Lower lobe of right lung (tissue), 2 donors: ENCODE data around the gene THSD4. TPM values are rescaled to one million over a fixed set of nuclear protein-coding genes. Genes with fewer than 3 reads are reported as not detected.

Experiments used
- ATAC-seq, 2 donors: fragments of 200-7000 bp; cut with Tn5 transposase; one replicate each; pipeline ENCODE4 v1.9.1; 2020 to 2022; ENCODE audit warnings: mild to moderate bottlenecking in 2 of 2, moderate library complexity in 2 of 2
- DNase-seq: peaks from one replicate; pipeline ENCODE4 v3.0.0-alpha.2; 2020
- H3K27ac ChIP-seq: fragments of 200-600 bp; one replicate; pipeline ENCODE4 v1.8.0; 2022
- H3K27me3 ChIP-seq: fragments of 200-600 bp; one replicate; pipeline ENCODE4 v1.8.0; 2022; ENCODE audit warnings: low read depth
- H3K36me3 ChIP-seq: fragments of 200-600 bp; one replicate; pipeline ENCODE4 v1.8.0; 2022; ENCODE audit warnings: mild to moderate bottlenecking
- H3K4me1 ChIP-seq: fragments of 200-600 bp; one replicate; pipeline ENCODE4 v1.8.0; 2022
- H3K4me3 ChIP-seq: fragments of 200-600 bp; one replicate; pipeline ENCODE4 v1.8.0; 2022; ENCODE audit warnings: mild to moderate bottlenecking
- H3K9me3 ChIP-seq: fragments of 200-600 bp; one replicate; pipeline ENCODE4 v1.8.0; 2022
- intact Hi-C: fragments of 100-400 bp; cut with DNase I; formaldehyde crosslinking; loops from one replicate; pipeline ENCODE4 v1.11.0; 2022
- total RNA-seq: library from RNA; stranded (reverse); fragmentation: NEBNext Ultra II Directional; extraction: Animal tissue kit (Norgen Biotek cat#: 25700); gene quantifications from one replicate; pipeline ENCODE4 v1.2.1, GENCODE V29; 2021
- TF ChIP-seq, protein P1 (sequence below): fragments of 200-600 bp; IDR thresholded peaks from one replicate; pipeline ENCODE4 v1.8.0; 2022; ENCODE audit warnings: antibody characterized with exemption, mild to moderate bottlenecking
- donor health status: DM: no; HTN: yes; CAD: no; lungs with severe emphysema.

The THSD4 gene
- total RNA-seq, 1 donor from 2014 or later, result 18.2 TPM

DNA sequence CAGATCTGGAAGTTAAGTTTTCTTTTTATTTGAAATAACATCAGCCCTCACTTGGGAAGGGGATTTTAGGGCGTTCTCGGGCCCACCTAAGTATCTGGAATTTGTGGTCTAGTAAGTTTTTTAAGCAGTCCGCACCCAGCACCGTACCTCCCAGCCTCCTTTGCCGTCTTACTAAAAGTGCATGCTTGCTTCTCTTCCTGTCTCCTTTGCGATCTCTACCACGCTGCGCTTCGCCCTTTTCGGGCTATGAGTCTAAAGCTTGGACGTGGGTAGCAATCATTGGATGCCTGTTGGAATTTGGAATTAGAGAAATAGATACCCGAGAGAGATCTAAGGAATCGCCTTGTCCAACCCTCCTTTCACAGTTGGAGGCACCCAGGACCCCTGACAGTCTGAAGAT is 1.1 kb downstream of the THSD4 start:
- H3K36me3 ChIP-seq, result no peaks in the 10 kb centered on the region
- H3K9me3 ChIP-seq, result no peaks in the 10 kb centered on the region
- peak overlapping the region; percentile 69 for H3K4me3 ChIP-seq
- H3K27me3 ChIP-seq, result no peaks in the 10 kb centered on the region
- TF ChIP-seq, protein P1, sequence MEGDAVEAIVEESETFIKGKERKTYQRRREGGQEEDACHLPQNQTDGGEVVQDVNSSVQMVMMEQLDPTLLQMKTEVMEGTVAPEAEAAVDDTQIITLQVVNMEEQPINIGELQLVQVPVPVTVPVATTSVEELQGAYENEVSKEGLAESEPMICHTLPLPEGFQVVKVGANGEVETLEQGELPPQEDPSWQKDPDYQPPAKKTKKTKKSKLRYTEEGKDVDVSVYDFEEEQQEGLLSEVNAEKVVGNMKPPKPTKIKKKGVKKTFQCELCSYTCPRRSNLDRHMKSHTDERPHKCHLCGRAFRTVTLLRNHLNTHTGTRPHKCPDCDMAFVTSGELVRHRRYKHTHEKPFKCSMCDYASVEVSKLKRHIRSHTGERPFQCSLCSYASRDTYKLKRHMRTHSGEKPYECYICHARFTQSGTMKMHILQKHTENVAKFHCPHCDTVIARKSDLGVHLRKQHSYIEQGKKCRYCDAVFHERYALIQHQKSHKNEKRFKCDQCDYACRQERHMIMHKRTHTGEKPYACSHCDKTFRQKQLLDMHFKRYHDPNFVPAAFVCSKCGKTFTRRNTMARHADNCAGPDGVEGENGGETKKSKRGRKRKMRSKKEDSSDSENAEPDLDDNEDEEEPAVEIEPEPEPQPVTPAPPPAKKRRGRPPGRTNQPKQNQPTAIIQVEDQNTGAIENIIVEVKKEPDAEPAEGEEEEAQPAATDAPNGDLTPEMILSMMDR, result no peak
- no peak for DNase-seq
- H3K4me1 ChIP-seq, result peaks cover 7% of the 10 kb centered on the region
- peak overlapping the region; percentile 74 for H3K27ac ChIP-seq
- intact Hi-C loops, result loop anchor here (10.0 kb wide), 1 partner anchor 328 kb away; no protein-coding TSS in a partner anchor
- ATAC-seq, result no peak

DNA sequence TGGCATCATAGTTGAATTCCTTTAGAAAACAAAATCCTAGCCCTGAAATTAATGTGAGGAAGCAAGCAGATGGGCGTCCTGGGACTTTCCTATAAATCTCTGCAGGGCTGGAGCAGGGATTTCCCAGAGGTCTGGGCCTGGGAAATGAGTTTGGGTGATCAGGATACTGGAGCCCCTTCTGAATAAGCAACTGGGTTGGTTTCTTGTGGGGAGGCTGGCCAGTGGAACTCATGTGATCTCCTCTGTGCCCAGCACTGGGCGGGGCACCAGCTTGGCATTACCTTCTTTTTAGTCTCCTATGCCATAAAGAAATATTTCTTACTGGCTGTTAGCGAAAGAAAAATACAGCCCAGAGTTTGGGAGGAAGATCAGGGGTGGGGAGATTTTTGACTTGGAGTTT is 1.7 kb downstream of the THSD4 start:
- TF ChIP-seq, protein P1, result no peak
- Histone ChIP-seq H3K27ac (no peak overlapping the region), H3K36me3 (no peaks in the 10 kb centered on the region), H3K4me3 (peak overlapping the region; percentile 69), H3K9me3 (no peaks in the 10 kb centered on the region), H3K27me3 (no peaks in the 10 kb centered on the region), H3K4me1 (peaks cover 7% of the 10 kb centered on the region)
- intact Hi-C loops, result loop anchor here (10.0 kb wide), 1 partner anchor 328 kb away; no protein-coding TSS in a partner anchor
- no peak for DNase-seq
- no peak for ATAC-seq

DNA sequence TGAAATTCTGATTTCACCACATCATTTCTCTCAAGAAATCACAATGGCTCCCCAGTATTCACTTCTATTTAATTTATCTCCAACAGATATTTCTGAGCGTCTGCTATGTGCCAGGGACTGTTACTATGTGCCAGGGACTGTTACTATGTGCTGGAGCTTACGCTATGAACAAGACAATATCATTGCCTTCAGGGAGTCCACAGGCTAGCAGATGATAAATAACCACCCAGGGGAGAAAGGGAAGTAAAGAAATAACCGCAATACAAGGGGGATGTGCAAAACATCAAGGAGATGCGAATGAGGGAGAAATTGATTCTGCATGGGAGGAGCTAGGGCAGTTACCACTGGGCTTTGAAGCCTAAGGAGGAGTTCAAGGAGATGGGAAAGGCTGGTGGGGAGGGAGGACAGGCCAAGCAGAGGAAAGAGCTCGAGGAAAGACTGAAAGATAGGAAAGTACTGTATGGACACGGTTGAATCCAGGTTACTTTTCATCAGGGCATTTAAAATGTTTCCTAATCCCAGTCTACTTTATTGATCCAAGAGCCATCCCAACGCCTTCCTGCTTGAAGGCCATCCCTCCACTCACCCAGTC is 2.5 kb downstream of the THSD4 start:
- Histone ChIP-seq H3K9me3 (no peaks in the 10 kb centered on the region), H3K36me3 (no peaks in the 10 kb centered on the region), H3K4me1 (peaks cover 7% of the 10 kb centered on the region), H3K27ac (no peak overlapping the region), H3K27me3 (no peaks in the 10 kb centered on the region), H3K4me3 (no peak overlapping the region)
- DNase-seq, result no peak
- ATAC-seq, result no peak
- TF ChIP-seq, protein P1, result no peak
- intact Hi-C loops, result loop anchor here (10.0 kb wide), 1 partner anchor 327 kb away; no protein-coding TSS in a partner anchor

DNA sequence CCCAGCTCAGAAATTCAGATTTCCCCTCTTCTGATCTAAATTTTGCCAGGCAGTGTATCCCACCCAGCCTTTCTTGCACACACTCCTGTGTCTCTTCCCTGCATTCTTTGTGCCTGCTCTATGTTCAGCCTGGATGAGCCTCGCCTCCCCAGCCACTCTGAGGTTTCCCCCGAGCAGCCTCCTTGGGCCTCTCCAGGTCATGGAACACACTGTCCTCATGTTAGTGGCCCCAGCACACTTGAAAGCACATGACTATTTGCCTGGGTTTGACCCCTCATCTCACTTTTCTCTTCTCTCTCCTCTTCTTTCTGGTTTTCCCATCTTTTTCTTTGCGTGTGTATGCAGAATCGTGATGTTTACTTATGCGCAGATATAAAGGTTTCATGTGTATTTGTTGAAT is 3.1 kb downstream of the THSD4 start:
- intact Hi-C loops, result loop anchor here (10.0 kb wide), 1 partner anchor 326 kb away; no protein-coding TSS in a partner anchor
- Histone ChIP-seq H3K27me3 (no peaks in the 10 kb centered on the region), H3K36me3 (no peaks in the 10 kb centered on the region), H3K4me1 (peaks cover 7% of the 10 kb centered on the region), H3K4me3 (no peak overlapping the region), H3K27ac (no peak overlapping the region), H3K9me3 (no peaks in the 10 kb centered on the region)
- ATAC-seq, result no peak
- TF ChIP-seq, protein P1, result no peak
- no peak for DNase-seq

DNA sequence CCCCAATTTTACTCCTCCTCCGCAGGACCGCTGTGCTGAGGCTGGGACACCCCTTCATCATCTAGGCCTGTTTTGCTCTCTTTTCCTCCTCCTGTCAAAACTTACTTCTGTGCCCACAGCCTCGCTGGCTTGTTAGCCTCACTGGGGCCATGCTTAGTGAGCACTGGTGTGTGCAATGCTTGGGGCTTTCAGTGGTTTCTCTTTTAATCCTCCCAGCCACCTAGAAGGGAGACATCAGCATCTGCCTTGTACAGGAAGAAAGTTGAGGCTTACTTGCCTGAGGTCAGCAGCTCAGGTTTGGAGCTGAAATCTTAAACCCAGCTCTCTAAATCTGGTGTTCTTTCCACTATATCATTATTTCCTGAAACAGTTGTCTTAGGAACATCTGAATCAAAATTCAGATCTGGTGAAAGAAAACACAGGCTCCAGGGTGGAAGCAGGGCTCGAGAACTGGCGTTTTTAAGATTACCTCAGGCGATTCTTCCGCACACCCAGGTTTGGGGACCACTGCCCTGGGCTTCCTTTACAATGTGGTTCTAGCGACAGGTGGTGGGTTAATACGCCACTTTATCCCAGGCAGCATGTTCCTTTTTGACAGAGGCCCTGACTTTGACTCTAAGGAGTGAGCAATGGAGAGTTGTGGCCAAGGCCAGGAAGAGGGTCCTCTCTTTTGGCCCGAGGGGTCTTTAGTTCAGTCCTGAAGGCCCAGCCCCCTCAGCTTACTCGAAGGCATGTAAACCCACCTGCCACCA is 3.8 kb downstream of the THSD4 start:
- DNase-seq (no peak), ATAC-seq (no peak)
- no peak overlapping the region for H3K27ac ChIP-seq
- TF ChIP-seq, protein P1, result no peak
- H3K36me3 ChIP-seq, result no peaks in the 10 kb centered on the region
- no peak overlapping the region for H3K4me3 ChIP-seq
- H3K27me3 ChIP-seq, result no peaks in the 10 kb centered on the region
- intact Hi-C loops, result loop anchor here (10.0 kb wide), 1 partner anchor 326 kb away; no protein-coding TSS in a partner anchor
- H3K9me3 ChIP-seq, result no peaks in the 10 kb centered on the region
- peaks cover 7% of the 10 kb centered on the region for H3K4me1 ChIP-seq
